K562 (cell line): Measurements from ENCODE around the gene NUCKS1. TPM values are rescaled to one million over a fixed set of nuclear protein-coding genes. Genes with fewer than 3 reads are reported as not detected.

Experiments
- ATAC-seq: fragments of 200-7000 bp; cut with Tn5 transposase; 3 replicates; pipeline ENCODE4 v1.9.1; 2020; ENCODE audit warnings: moderate library complexity
- BruUV-seq: library from RNA; stranded (reverse); fragments of 400-500 nt; replicated peaks from 2 replicates; lab custom pipeline; 2021; lab: Mats Ljungman, UMichigan
- CTCF ChIA-PET: fragments of 300-600 bp; formaldehyde crosslinking; extraction: SDS; loops from one replicate; lab custom pipeline; 2021; ENCODE audit warnings: low intra/inter-chr PET ratio; lab: Yijun Ruan, JAX
- POLR2A ChIA-PET: fragments of 300-600, 350-650 bp; sonication (Branson Sonifier 250); formaldehyde crosslinking; extraction: SDS; loops from one replicate; lab custom pipeline; 2021; ENCODE audit warnings: antibody characterized with exemption, inconsistent platforms; lab: Yijun Ruan, JAX
- DNase-seq, 4 experiments: peaks; one replicate each; pipeline versions ENCODE4 v3.0.0 to v3.0.0-alpha.2; 2011 to 2018; ENCODE audit warnings: low spot score in 3 of 4, mixed read lengths in 3 of 4; ENCODE audit errors: extremely low read depth in 1 of 4
- FAIRE-seq: peaks from 2 replicates; lab custom pipeline; 2011; peaks lifted over from hg19 to GRCh38; lab: Jason Lieb, UNC
- H2AFZ ChIP-seq: 2 replicates; pipeline ENCODE4 v1.6.0; 2011; ENCODE audit warnings: low read depth, low read length, control low read depth, inconsistent platforms
- H3K27ac ChIP-seq: fragments of 200-600 bp; 3 replicates; pipeline ENCODE4 v1.8.0; 2011; ENCODE audit warnings: low read depth, mild to moderate bottlenecking, control low read depth, inconsistent platforms, low read length, moderate library complexity, mixed read lengths; ENCODE audit errors: extremely low read depth
- H3K27me3 ChIP-seq, 2 experiments: fragments of 300-600 bp in 1 of 2; 2 replicates in 1 of 2; 3 replicates in 1 of 2; pipeline versions ENCODE4 v1.6.0 to v1.8.0; 2011; ENCODE audit warnings: inconsistent platforms in 2 of 2, low read length in 2 of 2, mild to moderate bottlenecking in 1 of 2, mixed read lengths in 1 of 2, moderate library complexity in 1 of 2; ENCODE audit not compliant: control insufficient read depth in 2 of 2, insufficient read depth in 2 of 2
- H3K36me3 ChIP-seq: fragments of 300-600 bp; 3 replicates; pipeline ENCODE4 v1.8.0; 2011; ENCODE audit warnings: mild to moderate bottlenecking, low read length, inconsistent platforms; ENCODE audit not compliant: control insufficient read depth, insufficient read depth
- H3K4me1 ChIP-seq, 2 experiments: fragments of 200-600 bp in 1 of 2; replicated peaks in 1 of 2; 2 replicates in 1 of 2; 3 replicates in 1 of 2; pipeline versions ENCODE4 v1.5.1 to v1.8.0; 2011; ENCODE audit warnings: inconsistent platforms in 2 of 2, low read length in 2 of 2, mild to moderate bottlenecking in 1 of 2, mixed read lengths in 1 of 2, moderate library complexity in 1 of 2; ENCODE audit not compliant: control insufficient read depth in 2 of 2, insufficient read depth in 2 of 2
- H3K4me2 ChIP-seq: 2 replicates; pipeline ENCODE4 v1.6.1; 2011; ENCODE audit warnings: low read length, control low read depth, inconsistent platforms, mixed read lengths; ENCODE audit not compliant: insufficient read depth
- H3K4me3 ChIP-seq: fragments of 200-600 bp; sonication (generic), shearing (Covaris generic); 2 replicates; pipeline ENCODE4 v1.5.1; 2016; ENCODE audit warnings: control low read depth, inconsistent platforms
- H3K79me2 ChIP-seq: fragments of 200-600 bp; 3 replicates; pipeline ENCODE4 v1.8.0; 2011; ENCODE audit warnings: low read length, inconsistent platforms; ENCODE audit not compliant: control insufficient read depth, insufficient read depth
- H3K9ac ChIP-seq, 2 experiments: 2 replicates each; pipeline versions ENCODE4 v1.6.0 to v1.6.1; 2011; ENCODE audit warnings: low read depth in 2 of 2, low read length in 2 of 2, control low read depth in 1 of 2, inconsistent platforms in 1 of 2, mild to moderate bottlenecking in 1 of 2, mixed read lengths in 1 of 2; ENCODE audit not compliant: insufficient read depth in 1 of 2
- H3K9me1 ChIP-seq: one replicate; pipeline ENCODE4 v1.6.0; 2011; ENCODE audit warnings: inconsistent platforms, mild to moderate bottlenecking, low read length, moderate library complexity; ENCODE audit not compliant: control insufficient read depth, insufficient read depth
- H3K9me3 ChIP-seq: replicated peaks from 2 replicates; pipeline ENCODE4 v1.5.1; 2011; ENCODE audit warnings: low read depth, low read length, inconsistent platforms; ENCODE audit not compliant: control insufficient read depth, insufficient read depth
- H4K20me1 ChIP-seq: replicated peaks from 2 replicates; pipeline ENCODE4 v1.6.1; 2011; ENCODE audit warnings: low read length, inconsistent platforms, mixed read lengths; ENCODE audit not compliant: control insufficient read depth, insufficient read depth
- CGGBP1 ChIP-seq: fragments of 250-450 bp; sonication (Bioruptor Pico); IDR thresholded peaks from 2 replicates; pipeline ENCODE4 v1.9.0; 2021; ENCODE audit warnings: mild to moderate bottlenecking
- ETS2 ChIP-seq: IDR thresholded peaks from 2 replicates; pipeline ENCODE4 v1.6.1; 2016; ENCODE audit warnings: borderline replicate concordance, missing genetic modification characterization, mild to moderate bottlenecking, moderate library complexity, missing compliant biosample characterization; ENCODE audit not compliant: poor library complexity, severe bottlenecking
- GATA2 ChIP-seq: sonication (generic); formaldehyde crosslinking; IDR thresholded peaks from 2 replicates; pipeline ENCODE4 v1.4.0; 2020; ENCODE audit warnings: mild to moderate bottlenecking, missing genetic modification reagents
- HDAC8 ChIP-seq: fragments of 450-650 bp; IDR thresholded peaks from 2 replicates; pipeline ENCODE4 v1.6.1; 2016; ENCODE audit warnings: mild to moderate bottlenecking, missing genetic modification characterization, moderate library complexity, missing compliant biosample characterization
- HINFP ChIP-seq: fragments of 450-650 bp; conservative IDR thresholded peaks from 2 replicates; pipeline ENCODE4 v1.6.1; 2016; ENCODE audit warnings: missing genetic modification characterization, low read depth, mild to moderate bottlenecking, control low read depth, missing compliant biosample characterization
- KAT8 ChIP-seq: fragments of 450-650 bp; IDR thresholded peaks from 2 replicates; pipeline ENCODE4 v1.6.1; 2016; ENCODE audit warnings: low read depth, mild to moderate bottlenecking
- OTX1 ChIP-seq: fragments of 450-650 bp; formaldehyde crosslinking; IDR thresholded peaks from 2 replicates; pipeline ENCODE4 v1.4.0; 2022; ENCODE audit warnings: mild to moderate bottlenecking
- POLR2AphosphoS2 ChIP-seq: IDR thresholded peaks from 2 replicates; pipeline ENCODE4 v1.6.1; 2012; ENCODE audit warnings: low read length, improper control_type of control experiment
- POLR3A ChIP-seq: IDR thresholded peaks from 2 replicates; pipeline ENCODE4 v1.6.1; 2011; ENCODE audit warnings: borderline replicate concordance, mild to moderate bottlenecking, moderate library complexity; ENCODE audit not compliant: insufficient read length, insufficient read depth; ENCODE audit errors: extremely low read depth
- TAF9B ChIP-seq: fragments of 450-650 bp; IDR thresholded peaks from 2 replicates; pipeline ENCODE4 v1.6.1; 2018; ENCODE audit warnings: mild to moderate bottlenecking; ENCODE audit not compliant: partially characterized antibody
- ZBTB49 ChIP-seq: sonication (generic); formaldehyde crosslinking; IDR thresholded peaks from 2 replicates; pipeline ENCODE4 v1.8.0; 2022; ENCODE audit warnings: missing genetic modification reagents, mild to moderate bottlenecking, borderline replicate concordance
- ZSCAN32 ChIP-seq: fragments of 450-650 bp; formaldehyde crosslinking; IDR thresholded peaks from 2 replicates; pipeline ENCODE4 v1.4.0; 2020; ENCODE audit warnings: mild to moderate bottlenecking, moderate library complexity
- WGBS: fragments of 100-300 bp; shearing (Covaris generic); methylation state at CpG from one replicate; pipeline ENCODE4 v1.1.6; 2016; ENCODE audit warnings: low coverage, mixed read lengths; ENCODE audit not compliant: insufficient coverage; ENCODE audit errors: missing lambda C conversion rate; 5-methylcytosine and 5-hydroxymethylcytosine counted together
- in situ Hi-C: fragments of 300-500 bp; cut with MboI; formaldehyde crosslinking; loops from 4 replicates; pipeline ENCODE4 v1.15.0; 2018; ENCODE audit warnings: inconsistent platforms, mixed read lengths
- intact Hi-C: fragments of 100-400 bp; cut with micrococcal nuclease; formaldehyde crosslinking; loops from 2 replicates; pipeline ENCODE4 v1.14.2; 2022
- polyA plus RNA-seq, 8 experiments: library from polyadenylated mRNA; depleted of rRNA in 4 of 8; stranded (reverse) in 5 of 8; unstranded in 3 of 8; fragments of >200 nt; fragmentation: Nextera tagmentation in 2 of 8; fragmentation: Illumina TruSeq in 1 of 8; extraction: Ambion mirVana in 2 of 8; extraction: Trizol in 1 of 8; gene quantifications; 2 replicates each; pipeline versions ENCODE4 v1.2.1 to v1.2.3, GENCODE V29; 2011 to 2014; ENCODE audit warnings: inconsistent platforms in 1 of 8, missing spikeins in 1 of 8
- total RNA-seq, 7 experiments: library from RNA; depleted of rRNA in 6 of 7; stranded (reverse); fragments of >200 nt in 6 of 7; fragmentation: Illumina TruSeq in 2 of 7; extraction: Trizol in 2 of 7; gene quantifications; 2 replicates each; pipeline versions ENCODE4 v1.2.1 to v1.2.3, GENCODE V29; 2011 to 2021; ENCODE audit warnings: low replicate concordance in 1 of 7
- TF ChIP-seq, protein P1 (sequence below): fragments of 250-450 bp; sonication (Bioruptor Pico); IDR thresholded peaks from 2 replicates; pipeline ENCODE4 v1.4.0; 2020; ENCODE audit warnings: mild to moderate bottlenecking, moderate library complexity

Gene NUCKS1
- total and polyA plus RNA-seq, 9 of the 15 experiments (the other 6 are each of a cell fraction or from before 2014, with no cell fraction given): 66.7 to 244 (median 149) TPM

- no peak overlapping the region for H3K4me3 ChIP-seq
- H3K27me3 ChIP-seq: no peaks in the 10 kb centered on the region
- no peaks in the 10 kb centered on the region; the same call in 1 of the 2 replicates for H4K20me1 ChIP-seq
- no peak overlapping the region for H2AFZ ChIP-seq
- DNase-seq (no peak), ATAC-seq (no peak)
- no peak overlapping the region for H3K27ac ChIP-seq
- H3K9me1 ChIP-seq: no peaks in the 10 kb centered on the region
- ChIA-PET POLR2A (interaction anchor here (0.6 to 7.5 kb wide), 11 partner anchors 9 to 199 kb away, joined by 3 to 46 read pairs (median 4); partner anchors contain the start of genes ELK4 and SLC45A3), CTCF (interaction anchor here (2.9 to 6.0 kb wide), 2 partner anchors 37 to 52 kb away, joined by 29 to 81 read pairs; no protein-coding TSS in a partner anchor)
- peaks cover 4 to 19% of the 10 kb centered on the region in 2 experiments; a peak in 4 of 5 replicates for H3K4me1 ChIP-seq
- peaks cover 34% of the 10 kb centered on the region for H3K36me3 ChIP-seq
- no peak for TF ChIP-seq ETS2 (tag)
- TF ChIP-seq, protein P1, sequence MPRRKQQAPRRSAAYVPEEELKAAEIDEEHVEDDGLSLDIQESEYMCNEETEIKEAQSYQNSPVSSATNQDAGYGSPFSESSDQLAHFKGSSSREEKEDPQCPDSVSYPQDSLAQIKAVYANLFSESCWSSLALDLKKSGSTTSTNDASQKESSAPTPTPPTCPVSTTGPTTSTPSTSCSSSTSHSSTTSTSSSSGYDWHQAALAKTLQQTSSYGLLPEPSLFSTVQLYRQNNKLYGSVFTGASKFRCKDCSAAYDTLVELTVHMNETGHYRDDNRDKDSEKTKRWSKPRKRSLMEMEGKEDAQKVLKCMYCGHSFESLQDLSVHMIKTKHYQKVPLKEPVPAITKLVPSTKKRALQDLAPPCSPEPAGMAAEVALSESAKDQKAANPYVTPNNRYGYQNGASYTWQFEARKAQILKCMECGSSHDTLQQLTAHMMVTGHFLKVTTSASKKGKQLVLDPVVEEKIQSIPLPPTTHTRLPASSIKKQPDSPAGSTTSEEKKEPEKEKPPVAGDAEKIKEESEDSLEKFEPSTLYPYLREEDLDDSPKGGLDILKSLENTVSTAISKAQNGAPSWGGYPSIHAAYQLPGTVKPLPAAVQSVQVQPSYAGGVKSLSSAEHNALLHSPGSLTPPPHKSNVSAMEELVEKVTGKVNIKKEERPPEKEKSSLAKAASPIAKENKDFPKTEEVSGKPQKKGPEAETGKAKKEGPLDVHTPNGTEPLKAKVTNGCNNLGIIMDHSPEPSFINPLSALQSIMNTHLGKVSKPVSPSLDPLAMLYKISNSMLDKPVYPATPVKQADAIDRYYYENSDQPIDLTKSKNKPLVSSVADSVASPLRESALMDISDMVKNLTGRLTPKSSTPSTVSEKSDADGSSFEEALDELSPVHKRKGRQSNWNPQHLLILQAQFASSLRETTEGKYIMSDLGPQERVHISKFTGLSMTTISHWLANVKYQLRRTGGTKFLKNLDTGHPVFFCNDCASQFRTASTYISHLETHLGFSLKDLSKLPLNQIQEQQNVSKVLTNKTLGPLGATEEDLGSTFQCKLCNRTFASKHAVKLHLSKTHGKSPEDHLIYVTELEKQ (CRISPR knock-in tag): no peak
- TF ChIP-seq ZBTB49: no peak
- no peak for TF ChIP-seq ZSCAN32 (CRISPR knock-in tag)
- TF ChIP-seq GATA2 (CRISPR knock-in tag): no peak
- no peak for TF ChIP-seq POLR2AphosphoS2
- TF ChIP-seq OTX1: no peak
- no peak for TF ChIP-seq POLR3A
- no peak for TF ChIP-seq TAF9B
- no peak for TF ChIP-seq HINFP
- no peak for TF ChIP-seq CGGBP1 (CRISPR knock-in tag)
- TF ChIP-seq HDAC8 (tag): no peak
- TF ChIP-seq KAT8: no peak
- TF ChIP-seq, all 486 proteins: peak for 0
- no peaks in the 10 kb centered on the region for H3K9me3 ChIP-seq
- no peak overlapping the region for H3K9ac ChIP-seq
- no peaks in the 10 kb centered on the region for H3K79me2 ChIP-seq
- no peak overlapping the region for H3K4me2 ChIP-seq
- no TSS peak for BruUV-seq
- FAIRE-seq: no peak
- 72% methylated on average over 2 of the region's 2 CpGs for WGBS
- intact Hi-C loops (no loop called here), in situ Hi-C loops (loop anchor here (5.0 kb wide), 1 partner anchor 117 kb away; no protein-coding TSS in a partner anchor)
Measured at GRCh38 chr1:205709640-205710039, 40.3 kb downstream of the NUCKS1 start.
